Measurements from ENCODE around the gene JTB. TPM values are rescaled to one million over a fixed set of nuclear protein-coding genes. Genes with fewer than 3 reads are reported as not detected.

Gene JTB
- total and polyA plus RNA-seq, 9 of the 15 experiments (the other 6 are each of a cell fraction or from before 2014, with no cell fraction given) = 24.7 to 308 (median 151) TPM

DNA sequence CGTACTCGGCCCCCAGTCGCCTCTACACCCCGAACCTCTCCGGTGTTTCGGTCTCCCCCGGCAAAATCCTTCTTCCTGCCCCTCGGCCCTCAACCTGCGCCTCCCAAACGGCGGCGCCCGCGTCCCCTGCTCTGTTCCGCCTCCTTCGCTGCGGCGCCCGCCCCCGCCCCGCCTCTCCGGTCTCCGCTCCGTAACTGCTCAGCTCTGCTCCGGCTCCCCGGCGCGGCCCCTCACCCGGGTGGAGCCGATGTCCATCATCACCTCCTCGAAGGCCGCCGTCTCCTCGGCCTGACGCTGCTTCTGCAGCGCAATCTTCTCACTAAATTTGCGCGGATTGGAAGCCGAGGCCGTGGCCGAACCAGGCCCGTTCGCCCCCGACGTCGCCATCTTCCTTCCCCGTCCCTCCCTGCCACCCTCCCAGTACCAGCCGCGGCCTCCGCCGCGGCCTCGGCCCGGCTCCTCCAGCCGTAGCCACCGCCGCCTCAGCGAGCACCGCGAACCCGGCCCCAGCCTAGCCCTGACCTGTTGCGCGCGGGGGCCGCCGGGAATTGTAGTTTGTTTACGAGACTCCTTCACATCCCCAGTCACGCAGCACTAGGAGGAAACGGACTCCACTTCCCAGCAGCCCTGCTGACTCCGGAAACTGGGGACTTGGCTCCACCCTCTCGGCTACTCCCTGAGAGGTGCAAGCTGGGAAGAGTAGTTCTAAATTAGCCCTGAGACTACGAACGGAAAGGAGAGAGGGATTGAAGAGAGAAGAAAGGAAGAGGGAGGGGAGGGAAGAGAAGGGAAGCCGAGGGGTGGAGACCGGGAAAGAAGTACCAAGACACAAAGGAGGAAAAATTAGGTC, 19.1 kb downstream of the JTB start, which contains the start of gene CRTC2 (continued):
- TF ChIP-seq, protein P1, sequence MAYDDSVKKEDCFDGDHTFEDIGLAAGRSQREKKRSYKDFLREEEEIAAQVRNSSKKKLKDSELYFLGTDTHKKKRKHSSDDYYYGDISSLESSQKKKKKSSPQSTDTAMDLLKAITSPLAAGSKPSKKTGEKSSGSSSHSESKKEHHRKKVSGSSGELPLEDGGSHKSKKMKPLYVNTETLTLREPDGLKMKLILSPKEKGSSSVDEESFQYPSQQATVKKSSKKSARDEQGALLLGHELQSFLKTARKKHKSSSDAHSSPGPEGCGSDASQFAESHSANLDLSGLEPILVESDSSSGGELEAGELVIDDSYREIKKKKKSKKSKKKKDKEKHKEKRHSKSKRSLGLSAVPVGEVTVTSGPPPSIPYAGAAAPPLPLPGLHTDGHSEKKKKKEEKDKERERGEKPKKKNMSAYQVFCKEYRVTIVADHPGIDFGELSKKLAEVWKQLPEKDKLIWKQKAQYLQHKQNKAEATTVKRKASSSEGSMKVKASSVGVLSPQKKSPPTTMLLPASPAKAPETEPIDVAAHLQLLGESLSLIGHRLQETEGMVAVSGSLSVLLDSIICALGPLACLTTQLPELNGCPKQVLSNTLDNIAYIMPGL (CRISPR knock-in tag; IDR thresholded peaks at IDR 0.05) = no peak
- TF ChIP-seq, protein P2, sequence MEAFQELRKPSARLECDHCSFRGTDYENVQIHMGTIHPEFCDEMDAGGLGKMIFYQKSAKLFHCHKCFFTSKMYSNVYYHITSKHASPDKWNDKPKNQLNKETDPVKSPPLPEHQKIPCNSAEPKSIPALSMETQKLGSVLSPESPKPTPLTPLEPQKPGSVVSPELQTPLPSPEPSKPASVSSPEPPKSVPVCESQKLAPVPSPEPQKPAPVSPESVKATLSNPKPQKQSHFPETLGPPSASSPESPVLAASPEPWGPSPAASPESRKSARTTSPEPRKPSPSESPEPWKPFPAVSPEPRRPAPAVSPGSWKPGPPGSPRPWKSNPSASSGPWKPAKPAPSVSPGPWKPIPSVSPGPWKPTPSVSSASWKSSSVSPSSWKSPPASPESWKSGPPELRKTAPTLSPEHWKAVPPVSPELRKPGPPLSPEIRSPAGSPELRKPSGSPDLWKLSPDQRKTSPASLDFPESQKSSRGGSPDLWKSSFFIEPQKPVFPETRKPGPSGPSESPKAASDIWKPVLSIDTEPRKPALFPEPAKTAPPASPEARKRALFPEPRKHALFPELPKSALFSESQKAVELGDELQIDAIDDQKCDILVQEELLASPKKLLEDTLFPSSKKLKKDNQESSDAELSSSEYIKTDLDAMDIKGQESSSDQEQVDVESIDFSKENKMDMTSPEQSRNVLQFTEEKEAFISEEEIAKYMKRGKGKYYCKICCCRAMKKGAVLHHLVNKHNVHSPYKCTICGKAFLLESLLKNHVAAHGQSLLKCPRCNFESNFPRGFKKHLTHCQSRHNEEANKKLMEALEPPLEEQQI (IDR thresholded peaks at IDR 0.05) = no peak
- TF ChIP-seq TARDBP (IDR thresholded peaks at IDR 0.05) (no peak), MTA3 (IDR thresholded peaks at IDR 0.05; ENCODE audit: borderline replicate concordance) (no peak; the same call in 1 of the 2 replicates), HCFC1 (IDR thresholded peaks at IDR 0.05; ENCODE audit: low read depth, low read length) (peak; percentile 100), PHB2 (IDR thresholded peaks at IDR 0.05; ENCODE audit: low read depth) (no peak), TCFL5 (CRISPR knock-in tag; conservative IDR thresholded peaks at IDR 0.05) (no peak), ETV6 (IDR thresholded peaks at IDR 0.05; ENCODE audit: borderline replicate concordance in 1 of 2, low read depth in 2 of 2, low read length in 1 of 2) (no peak; a peak in 1 of 4 replicates), ETV6 (CRISPR knock-in tag; IDR thresholded peaks at IDR 0.05; ENCODE audit: borderline replicate concordance) (no peak), ZNF184 (CRISPR knock-in tag; IDR thresholded peaks at IDR 0.05) (no peak), ZSCAN32 (CRISPR knock-in tag; IDR thresholded peaks at IDR 0.05) (no peak), NCOR1 (IDR thresholded peaks at IDR 0.05) (0 out of 2 replicates have a peak, but pooled peaks have one; percentile 19), PCBP2 (IDR thresholded peaks at IDR 0.05; ENCODE audit: low read depth, low read length, poor library complexity, severe bottlenecking) (no peak), NR2C1 (IDR thresholded peaks at IDR 0.05) (peak; percentile 98), NR2C1 (tag; IDR thresholded peaks at IDR 0.05) (peak; percentile 99)
- TF ChIP-seq, protein P3, sequence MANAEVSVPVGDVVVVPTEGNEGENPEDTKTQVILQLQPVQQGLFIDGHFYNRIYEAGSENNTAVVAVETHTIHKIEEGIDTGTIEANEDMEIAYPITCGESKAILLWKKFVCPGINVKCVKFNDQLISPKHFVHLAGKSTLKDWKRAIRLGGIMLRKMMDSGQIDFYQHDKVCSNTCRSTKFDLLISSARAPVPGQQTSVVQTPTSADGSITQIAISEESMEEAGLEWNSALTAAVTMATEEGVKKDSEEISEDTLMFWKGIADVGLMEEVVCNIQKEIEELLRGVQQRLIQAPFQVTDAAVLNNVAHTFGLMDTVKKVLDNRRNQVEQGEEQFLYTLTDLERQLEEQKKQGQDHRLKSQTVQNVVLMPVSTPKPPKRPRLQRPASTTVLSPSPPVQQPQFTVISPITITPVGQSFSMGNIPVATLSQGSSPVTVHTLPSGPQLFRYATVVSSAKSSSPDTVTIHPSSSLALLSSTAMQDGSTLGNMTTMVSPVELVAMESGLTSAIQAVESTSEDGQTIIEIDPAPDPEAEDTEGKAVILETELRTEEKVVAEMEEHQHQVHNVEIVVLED (CRISPR knock-in tag; IDR thresholded peaks at IDR 0.05) = peak; percentile 62; the same call in 1 of the 2 replicates
- TF ChIP-seq, protein P4, sequence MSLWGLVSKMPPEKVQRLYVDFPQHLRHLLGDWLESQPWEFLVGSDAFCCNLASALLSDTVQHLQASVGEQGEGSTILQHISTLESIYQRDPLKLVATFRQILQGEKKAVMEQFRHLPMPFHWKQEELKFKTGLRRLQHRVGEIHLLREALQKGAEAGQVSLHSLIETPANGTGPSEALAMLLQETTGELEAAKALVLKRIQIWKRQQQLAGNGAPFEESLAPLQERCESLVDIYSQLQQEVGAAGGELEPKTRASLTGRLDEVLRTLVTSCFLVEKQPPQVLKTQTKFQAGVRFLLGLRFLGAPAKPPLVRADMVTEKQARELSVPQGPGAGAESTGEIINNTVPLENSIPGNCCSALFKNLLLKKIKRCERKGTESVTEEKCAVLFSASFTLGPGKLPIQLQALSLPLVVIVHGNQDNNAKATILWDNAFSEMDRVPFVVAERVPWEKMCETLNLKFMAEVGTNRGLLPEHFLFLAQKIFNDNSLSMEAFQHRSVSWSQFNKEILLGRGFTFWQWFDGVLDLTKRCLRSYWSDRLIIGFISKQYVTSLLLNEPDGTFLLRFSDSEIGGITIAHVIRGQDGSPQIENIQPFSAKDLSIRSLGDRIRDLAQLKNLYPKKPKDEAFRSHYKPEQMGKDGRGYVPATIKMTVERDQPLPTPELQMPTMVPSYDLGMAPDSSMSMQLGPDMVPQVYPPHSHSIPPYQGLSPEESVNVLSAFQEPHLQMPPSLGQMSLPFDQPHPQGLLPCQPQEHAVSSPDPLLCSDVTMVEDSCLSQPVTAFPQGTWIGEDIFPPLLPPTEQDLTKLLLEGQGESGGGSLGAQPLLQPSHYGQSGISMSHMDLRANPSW (CRISPR knock-in tag; IDR thresholded peaks at IDR 0.05) = no peak
- TF ChIP-seq, protein P5, sequence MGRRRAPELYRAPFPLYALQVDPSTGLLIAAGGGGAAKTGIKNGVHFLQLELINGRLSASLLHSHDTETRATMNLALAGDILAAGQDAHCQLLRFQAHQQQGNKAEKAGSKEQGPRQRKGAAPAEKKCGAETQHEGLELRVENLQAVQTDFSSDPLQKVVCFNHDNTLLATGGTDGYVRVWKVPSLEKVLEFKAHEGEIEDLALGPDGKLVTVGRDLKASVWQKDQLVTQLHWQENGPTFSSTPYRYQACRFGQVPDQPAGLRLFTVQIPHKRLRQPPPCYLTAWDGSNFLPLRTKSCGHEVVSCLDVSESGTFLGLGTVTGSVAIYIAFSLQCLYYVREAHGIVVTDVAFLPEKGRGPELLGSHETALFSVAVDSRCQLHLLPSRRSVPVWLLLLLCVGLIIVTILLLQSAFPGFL (CRISPR knock-in tag; IDR thresholded peaks at IDR 0.05) = no peak
